ENCODE data around the gene ADGRB3. TPM values are rescaled to one million over a fixed set of nuclear protein-coding genes. Genes with fewer than 3 reads are reported as not detected.

Gene ADGRB3
- total and polyA plus RNA-seq, 2 donors from 2014 or later, result 0.26 to 2.2 TPM

GRCh38 chr6:69366831-69367230 lies 731.7 kb downstream of the ADGRB3 start:
- DNase-seq (no peak), FAIRE-seq (no peak)
- no peaks in the 10 kb centered on the region for H3K36me3 ChIP-seq (ENCODE audit: control insufficient read depth in 2 of 3, insufficient read depth in 3 of 3, low read length in 3 of 3)
- no peaks in the 10 kb centered on the region for H3K4me1 ChIP-seq (ENCODE audit: control insufficient read depth in 2 of 3, insufficient read depth in 2 of 3, low read depth in 1 of 3, low read length in 3 of 3)
- H3K27ac ChIP-seq (ENCODE audit: low read depth in 2 of 2, low read length in 2 of 2), result no peak overlapping the region
- intact Hi-C loops (cut with DNase I), result no loop called here
- H3K9me3 ChIP-seq (ENCODE audit: control insufficient read depth in 2 of 3, insufficient read depth in 1 of 3, low read length in 3 of 3), result no peaks in the 10 kb centered on the region
- no peak overlapping the region for H3K9ac ChIP-seq (ENCODE audit: low read length in 3 of 3)
- H3K27me3 ChIP-seq (ENCODE audit: control insufficient read depth, insufficient read depth, low read length), result no peaks in the 10 kb centered on the region
- no peak for TF ChIP-seq CTCF (IDR thresholded peaks at IDR 0.05; ENCODE audit: borderline replicate concordance, extremely low read depth, insufficient read depth)
- H3K4me3 ChIP-seq (ENCODE audit: low read length in 3 of 3), result no peak overlapping the region

- FAIRE-seq, result no peak
- Histone ChIP-seq H3K9me3 (ENCODE audit: control insufficient read depth in 2 of 3, insufficient read depth in 1 of 3, low read length in 3 of 3) (no peaks in the 10 kb centered on the region), H3K27ac (ENCODE audit: low read depth in 2 of 2, low read length in 2 of 2) (no peak overlapping the region), H3K27me3 (ENCODE audit: control insufficient read depth, insufficient read depth, low read length) (no peaks in the 10 kb centered on the region), H3K4me1 (ENCODE audit: control insufficient read depth in 2 of 3, insufficient read depth in 2 of 3, low read depth in 1 of 3, low read length in 3 of 3) (no peaks in the 10 kb centered on the region), H3K36me3 (ENCODE audit: control insufficient read depth in 2 of 3, insufficient read depth in 3 of 3, low read length in 3 of 3) (no peaks in the 10 kb centered on the region), H3K9ac (ENCODE audit: low read length in 3 of 3) (no peak overlapping the region), H3K4me3 (ENCODE audit: low read length in 3 of 3) (no peak overlapping the region)
- intact Hi-C loops (cut with DNase I), result no loop called here
- TF ChIP-seq CTCF (IDR thresholded peaks at IDR 0.05; ENCODE audit: borderline replicate concordance, extremely low read depth, insufficient read depth), result no peak
- DNase-seq, result peak in 2 of 5 donors; percentile 6 to 10
These were observed 733.5 kb downstream of the ADGRB3 start for GRCh38 chr6:69368613-69369012.

GRCh38 chr6:69370763-69371162 lies 735.7 kb downstream of the ADGRB3 start:
- Histone ChIP-seq H3K4me3 (ENCODE audit: low read length in 3 of 3) (no peak overlapping the region), H3K36me3 (ENCODE audit: control insufficient read depth in 2 of 3, insufficient read depth in 3 of 3, low read length in 3 of 3) (no peaks in the 10 kb centered on the region), H3K9ac (ENCODE audit: low read length in 3 of 3) (no peak overlapping the region), H3K4me1 (ENCODE audit: control insufficient read depth in 2 of 3, insufficient read depth in 2 of 3, low read depth in 1 of 3, low read length in 3 of 3) (no peaks in the 10 kb centered on the region), H3K9me3 (ENCODE audit: control insufficient read depth in 2 of 3, insufficient read depth in 1 of 3, low read length in 3 of 3) (no peaks in the 10 kb centered on the region), H3K27ac (ENCODE audit: low read depth in 2 of 2, low read length in 2 of 2) (no peak overlapping the region), H3K27me3 (ENCODE audit: control insufficient read depth, insufficient read depth, low read length) (no peaks in the 10 kb centered on the region)
- FAIRE-seq (no peak), DNase-seq (no peak)
- intact Hi-C loops (cut with DNase I), result no loop called here
- no peak for TF ChIP-seq CTCF (IDR thresholded peaks at IDR 0.05; ENCODE audit: borderline replicate concordance, extremely low read depth, insufficient read depth)

DNA sequence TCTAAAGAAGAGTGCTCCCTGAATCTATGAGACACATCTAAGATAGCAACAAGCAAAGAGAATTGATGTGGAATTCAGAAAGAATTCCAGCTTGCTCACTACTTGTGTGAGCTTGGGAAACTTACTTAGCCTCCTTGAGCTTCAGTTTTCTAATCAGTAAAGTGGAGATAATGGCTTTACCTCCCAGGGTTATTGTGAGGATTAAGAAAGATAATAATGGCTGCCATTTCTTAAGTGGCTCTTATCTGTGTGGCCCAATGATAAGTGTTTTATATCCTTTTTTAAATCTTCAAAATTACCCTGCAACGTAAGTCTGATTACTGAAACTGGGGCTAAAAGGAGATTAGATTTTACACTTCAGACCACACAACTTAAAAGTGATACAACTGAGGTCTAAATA lies 743.2 kb downstream of the ADGRB3 start:
- H3K9me3 ChIP-seq (ENCODE audit: control insufficient read depth in 2 of 3, insufficient read depth in 1 of 3, low read length in 3 of 3), result no peaks in the 10 kb centered on the region
- H3K9ac ChIP-seq (ENCODE audit: low read length in 3 of 3), result no peak overlapping the region
- H3K4me3 ChIP-seq (ENCODE audit: low read length in 3 of 3), result no peak overlapping the region
- no peak overlapping the region for H3K27ac ChIP-seq (ENCODE audit: low read depth in 2 of 2, low read length in 2 of 2)
- FAIRE-seq (no peak), DNase-seq (no peak)
- TF ChIP-seq CTCF (IDR thresholded peaks at IDR 0.05; ENCODE audit: borderline replicate concordance, extremely low read depth, insufficient read depth), result no peak
- intact Hi-C loops (cut with DNase I), result no loop called here
- H3K27me3 ChIP-seq (ENCODE audit: control insufficient read depth, insufficient read depth, low read length), result no peaks in the 10 kb centered on the region
- no peaks in the 10 kb centered on the region for H3K4me1 ChIP-seq (ENCODE audit: control insufficient read depth in 2 of 3, insufficient read depth in 2 of 3, low read depth in 1 of 3, low read length in 3 of 3)
- H3K36me3 ChIP-seq (ENCODE audit: control insufficient read depth in 2 of 3, insufficient read depth in 3 of 3, low read length in 3 of 3), result no peaks in the 10 kb centered on the region

Data from kidney (tissue), 14 donors.